Liver (tissue), 3 donors: ENCODE data around the gene RBM5.

Experiments used
- CTCF ChIP-seq: fragments of 150-350 bp; IDR thresholded peaks from 2 replicates; pipeline ENCODE4 v1.5.1; 2017; ENCODE audit warnings: improper control_type of control experiment, low read depth, low read length; ENCODE audit not compliant: missing input control
- EGR1 ChIP-seq, 2 donors: IDR thresholded peaks; 2 replicates each; pipeline ENCODE4 v1.6.1; 2016 to 2018; ENCODE audit warnings: antibody characterized with exemption in 2 of 2, low read depth in 2 of 2
- JUND ChIP-seq, 2 donors: IDR thresholded peaks; 2 replicates each; pipeline ENCODE4 v1.6.1; 2016; ENCODE audit warnings: antibody characterized with exemption in 2 of 2
- NR2F2 ChIP-seq: IDR thresholded peaks from 2 replicates; pipeline ENCODE4 v1.6.1; 2016; ENCODE audit warnings: antibody characterized with exemption
- RAD21 ChIP-seq, 2 donors: IDR thresholded peaks; 2 replicates each; pipeline ENCODE4 v1.6.1; 2016; ENCODE audit warnings: antibody characterized with exemption in 2 of 2, mild to moderate bottlenecking in 2 of 2
- REST ChIP-seq: IDR thresholded peaks from 2 replicates; pipeline ENCODE4 v1.6.1; 2016; ENCODE audit warnings: antibody characterized with exemption, mild to moderate bottlenecking
- RXRA ChIP-seq, 2 donors: IDR thresholded peaks; 2 replicates each; pipeline ENCODE4 v1.6.1; 2017 to 2018; ENCODE audit warnings: antibody characterized with exemption in 2 of 2, mild to moderate bottlenecking in 1 of 2
- TAF1 ChIP-seq: conservative IDR thresholded peaks from 2 replicates; pipeline ENCODE4 v1.6.1; 2016; ENCODE audit warnings: antibody characterized with exemption, mild to moderate bottlenecking
- ZBTB33 ChIP-seq: IDR thresholded peaks from 2 replicates; pipeline ENCODE4 v1.6.1; 2016; ENCODE audit warnings: antibody characterized with exemption
- donor health status: healthy.
- donor health status: healthy.

GRCh38 chr3:50118237-50118636 is 29.5 kb downstream of the RBM5 start:
- TF ChIP-seq CTCF = no peak
- no peak for TF ChIP-seq JUND (IDR thresholded peaks at IDR 0.05)
- TF ChIP-seq RXRA (IDR thresholded peaks at IDR 0.05) = no peak
- TF ChIP-seq EGR1 (IDR thresholded peaks at IDR 0.05; ENCODE audit: low read depth in 2 of 2) = no peak
- TF ChIP-seq TAF1 = no peak
- TF ChIP-seq NR2F2 = no peak
- TF ChIP-seq RAD21 (IDR thresholded peaks at IDR 0.05) = no peak
- no peak for TF ChIP-seq REST
- no peak for TF ChIP-seq ZBTB33
